Activated CD8-positive, alpha-beta memory T cell treated with anti-CD3 and anti-CD28 coated beads, Interleukin-2, amount 50 U/mL, for 48 hours (primary cell): ENCODE measurements around the gene PLPP1.
"Not testable (repeated sequence)": the region's sequence is repeated elsewhere in the genome, so short reads cannot be mapped to it uniquely, and the experiment has no call there.

Source experiments
- DNase-seq: peaks from one replicate; pipeline ENCODE4 v3.0.0-alpha.2; 2020

PLPP1 gene

GRCh38 chr5:55541056-55541635 lies 6.4 kb upstream of the PLPP1 start:
- no peak for DNase-seq

GRCh38 chr5:55540525-55540924 lies 5.8 kb upstream of the PLPP1 start:
- no peak for DNase-seq

DNA sequence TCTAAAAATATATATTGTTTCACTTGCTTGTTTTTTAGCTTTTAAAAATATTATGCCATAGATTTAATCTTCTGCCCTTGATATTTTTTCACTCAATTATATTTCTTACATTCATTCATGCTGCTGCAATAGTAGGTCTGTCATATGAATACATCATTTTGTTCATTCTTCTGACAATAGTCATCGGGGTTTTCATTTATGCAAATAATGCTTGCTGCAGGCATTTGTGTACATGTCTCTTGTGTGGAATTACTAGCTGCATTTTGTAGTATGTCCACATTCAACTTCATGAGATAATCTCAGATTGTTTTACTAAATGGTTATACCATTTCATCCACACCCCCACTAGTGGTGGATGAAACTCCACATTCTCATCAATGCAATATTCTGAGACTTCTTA lies 5.3 kb upstream of the PLPP1 start:
- DNase-seq = no peak

DNA sequence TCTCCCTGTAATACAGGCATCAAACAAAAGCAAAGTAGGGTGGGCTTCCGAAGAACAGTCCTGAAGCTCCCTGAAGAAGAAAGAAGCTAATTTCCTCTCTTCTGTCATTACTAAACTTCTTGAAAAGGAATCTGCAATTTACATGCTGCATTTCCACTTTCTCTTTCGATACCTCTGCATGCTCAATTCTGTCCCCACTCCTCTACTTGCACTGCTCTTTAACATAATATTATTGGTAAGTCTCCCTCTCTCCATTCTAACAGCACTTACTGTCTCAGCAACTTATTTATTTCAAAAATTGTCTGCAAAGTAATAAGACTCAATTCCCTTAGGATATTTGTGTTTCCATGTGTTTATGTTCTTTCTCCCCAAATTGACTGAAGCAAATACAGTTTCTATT lies 3.9 kb upstream of the PLPP1 start:
- no peak for DNase-seq

GRCh38 chr5:55537315-55537714 lies 2.6 kb upstream of the PLPP1 start:
- not testable (repeated sequence) for DNase-seq

DNA sequence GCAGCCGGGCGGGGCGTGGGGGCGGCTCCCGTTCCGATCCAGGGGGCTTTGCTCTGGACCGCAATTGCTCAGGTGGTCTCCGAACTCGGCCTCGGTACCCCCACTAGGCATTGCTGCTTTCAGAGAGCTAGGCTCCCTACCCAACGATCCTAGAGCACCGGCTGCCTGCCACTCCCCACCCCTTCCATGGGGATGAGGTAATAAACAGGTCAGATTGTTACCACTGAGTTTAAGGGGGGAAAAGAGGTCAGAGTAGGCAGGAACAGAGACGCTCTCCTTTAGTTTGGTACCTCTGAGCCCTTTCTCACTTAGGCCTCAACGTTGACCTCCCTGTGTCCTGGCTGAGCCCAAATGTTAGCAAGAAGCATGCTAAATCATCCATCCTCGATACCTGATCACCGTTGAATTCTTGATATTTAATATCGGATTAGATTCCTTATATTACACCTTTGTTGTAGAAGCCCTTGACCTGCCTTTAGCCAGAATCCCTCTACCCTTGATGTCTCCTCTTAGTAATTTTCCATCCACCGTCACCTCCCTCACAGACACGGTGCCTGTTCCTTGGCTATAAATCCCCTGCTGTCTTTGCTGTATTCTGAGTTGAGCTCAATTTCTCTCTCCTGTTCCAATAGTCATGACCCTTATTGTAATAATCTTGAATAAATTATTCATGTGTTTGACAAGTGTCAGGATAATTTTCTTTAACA lies 588 bp upstream of the PLPP1 start:
- DNase-seq = no peak

GRCh38 chr5:55533521-55534435 lies 986 bp downstream of the PLPP1 start:
- DNase-seq = no peak

- no peak for DNase-seq
These were observed 4.1 kb downstream of the PLPP1 start for GRCh38 chr5:55530669-55531068.

DNA sequence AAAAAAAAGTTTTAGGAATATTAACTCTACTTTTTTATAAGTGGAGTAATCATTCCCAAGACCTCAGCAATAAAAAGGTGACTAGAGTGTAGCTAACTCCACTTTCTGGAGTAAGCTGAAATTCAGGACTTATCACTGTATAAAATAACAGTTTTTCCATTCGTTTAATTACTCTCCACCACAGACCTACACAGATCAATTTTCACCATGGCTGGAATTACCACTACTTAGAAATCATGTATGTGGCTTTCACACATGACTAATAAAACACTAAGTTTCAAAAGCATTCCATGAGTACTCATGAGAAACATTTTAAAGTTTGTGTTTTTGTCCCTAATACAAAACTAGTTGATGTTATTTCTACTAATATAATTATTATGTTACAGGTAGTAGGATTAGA lies 9.9 kb downstream of the PLPP1 start:
- DNase-seq = no peak

DNA sequence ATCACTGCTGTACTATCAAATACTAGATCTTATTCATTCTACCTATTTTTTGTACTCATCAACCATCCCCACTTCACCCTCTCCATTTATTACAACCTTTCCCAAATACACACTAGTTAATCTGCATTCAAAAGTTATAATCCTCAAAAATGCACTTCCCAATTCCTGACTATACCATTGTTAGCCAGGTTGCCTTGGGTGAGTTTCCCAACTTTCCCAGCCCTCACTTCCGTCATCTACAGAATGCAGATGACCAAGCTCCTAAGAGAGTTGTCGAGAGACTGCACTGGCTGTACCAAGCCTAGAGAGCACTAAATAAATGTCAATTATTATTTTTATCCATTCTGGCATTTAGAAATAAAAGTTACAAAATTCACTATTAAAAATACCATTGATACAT lies 11.5 kb downstream of the PLPP1 start:
- DNase-seq = no peak

GRCh38 chr5:55521881-55522280 lies 12.9 kb downstream of the PLPP1 start:
- DNase-seq = no peak

- no peak for DNase-seq
These were observed 14.5 kb downstream of the PLPP1 start for GRCh38 chr5:55520117-55520839.

- DNase-seq = no peak
These were observed 15.9 kb downstream of the PLPP1 start for GRCh38 chr5:55518831-55519390.

DNA sequence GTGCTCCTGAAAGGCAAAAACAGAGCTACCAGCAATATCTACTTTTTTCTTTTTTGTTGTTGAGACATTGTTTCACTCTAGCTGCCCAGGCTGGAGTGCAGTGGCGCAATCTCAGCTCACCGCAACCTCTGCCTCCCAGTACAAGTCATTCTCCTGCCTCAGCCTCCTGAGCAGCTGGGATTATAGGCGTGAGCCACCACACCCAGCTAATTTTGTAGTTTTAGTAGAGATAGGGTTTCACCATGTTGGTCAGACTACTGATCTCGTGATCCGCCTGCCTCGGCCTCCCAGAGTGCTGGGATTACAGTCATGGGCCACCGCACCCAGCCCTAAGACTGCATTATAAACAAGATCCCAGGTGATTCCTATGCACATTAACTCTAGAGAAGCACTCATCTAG lies 17.0 kb downstream of the PLPP1 start:
- DNase-seq = no peak

GRCh38 chr5:55511010-55511409 lies 23.8 kb downstream of the PLPP1 start:
- DNase-seq = no peak

- DNase-seq = no peak
These were observed 24.3 kb downstream of the PLPP1 start for GRCh38 chr5:55510523-55510880.

- no peak for DNase-seq
These were observed 24.8 kb downstream of the PLPP1 start for GRCh38 chr5:55509796-55510522.

GRCh38 chr5:55509097-55509496 lies 25.7 kb downstream of the PLPP1 start:
- DNase-seq = no peak

- DNase-seq = no peak
These were observed 27.2 kb downstream of the PLPP1 start for GRCh38 chr5:55507574-55507973.

- not testable (repeated sequence) for DNase-seq
These were observed 29.1 kb downstream of the PLPP1 start for GRCh38 chr5:55505711-55506110.

DNA sequence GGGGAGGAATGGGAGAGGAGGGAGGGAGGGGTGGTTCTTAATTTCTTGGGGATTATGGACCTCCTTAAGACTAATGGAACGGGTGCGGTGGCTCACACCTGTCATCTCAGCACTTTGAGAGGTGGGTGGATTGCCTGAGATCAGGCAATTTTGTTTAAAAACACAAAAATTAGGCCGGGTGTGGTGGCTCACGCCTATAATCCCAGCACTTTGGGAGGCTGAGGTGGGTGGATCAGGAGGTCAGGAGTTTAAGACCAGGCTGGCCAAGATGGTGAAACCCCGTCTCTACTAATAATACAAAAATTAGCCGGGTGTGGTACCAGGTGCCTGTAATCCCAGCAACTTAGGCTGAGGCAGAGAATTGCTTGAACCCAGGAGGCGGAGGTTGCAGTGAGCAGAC lies 30.8 kb downstream of the PLPP1 start:
- DNase-seq = not testable (repeated sequence)

GRCh38 chr5:55502759-55503158 lies 32.0 kb downstream of the PLPP1 start:
- no peak for DNase-seq
